ENCODE results near the gene BCL2L1.

- TF ChIP-seq CTCF (IDR thresholded peaks at IDR 0.05): no peak
- TF ChIP-seq POLR2AphosphoS5 (IDR thresholded peaks at IDR 0.05; ENCODE audit: insufficient read depth in 1 of 2, low read depth in 1 of 2): no peak
Measured at GRCh38 chr20:31731321-31731717, 8.7 kb upstream of the BCL2L1 start.

Measured in vagina (tissue), 2 donors.